ENCODE data around the gene PLP1.

- no peak for TF ChIP-seq SREBF2 (CRISPR knock-in tag; IDR thresholded peaks at IDR 0.05)
- no peak for TF ChIP-seq HBP1 (CRISPR knock-in tag; IDR thresholded peaks at IDR 0.05)
- no peak for TF ChIP-seq CREB1 (IDR thresholded peaks at IDR 0.05)
- TF ChIP-seq CREB1 (CRISPR knock-in tag; IDR thresholded peaks at IDR 0.05) = no peak
- no peak for TF ChIP-seq ZBTB34 (CRISPR knock-in tag; IDR thresholded peaks at IDR 0.05)
- no peak for TF ChIP-seq DLX4 (CRISPR knock-in tag; IDR thresholded peaks at IDR 0.05)
- no peak for TF ChIP-seq ZBTB1 (CRISPR knock-in tag; IDR thresholded peaks at IDR 0.05; ENCODE audit: borderline replicate concordance, low read depth)
- no peak for TF ChIP-seq POLR2AphosphoS2 (IDR thresholded peaks at IDR 0.05; ENCODE audit: low read length)
- no peak for TF ChIP-seq SP1 (CRISPR knock-in tag; IDR thresholded peaks at IDR 0.05)
- no peak for TF ChIP-seq POLR2A (conservative IDR thresholded peaks at IDR 0.05)
- TF ChIP-seq FOXK1 (CRISPR knock-in tag; IDR thresholded peaks at IDR 0.05; ENCODE audit: borderline replicate concordance) = no peak
- TF ChIP-seq TARDBP (IDR thresholded peaks at IDR 0.05) = no peak
- no peak for TF ChIP-seq TAF1 (IDR thresholded peaks at IDR 0.05; ENCODE audit: control insufficient read depth, extremely low read depth, insufficient read depth, low read length, severe bottlenecking)
- no peak for TF ChIP-seq RBBP5 (IDR thresholded peaks at IDR 0.05; ENCODE audit: borderline replicate concordance, insufficient read depth, low read length, poor library complexity, severe bottlenecking)
These were observed 4.4 kb downstream of the PLP1 start for GRCh38 chrX:103781062-103781402.
